DND-41 (cell line): ENCODE measurements around the gene DCTPP1.

Experiments
- ATAC-seq: fragments of 200-7000 bp; cut with Tn5 transposase; 3 replicates; pipeline ENCODE4 v1.9.1; 2021; ENCODE audit warnings: low read depth; ENCODE audit not compliant: insufficient read depth
- DNase-seq: peaks from one replicate; pipeline ENCODE4 v3.0.0-alpha.2; 2020
- H2AFZ ChIP-seq: 2 replicates; pipeline ENCODE4 v1.6.0; 2012; ENCODE audit warnings: low read depth, low read length
- H3K27ac ChIP-seq: 2 replicates; pipeline ENCODE4 v1.5.1; 2012; ENCODE audit warnings: low read length, inconsistent platforms
- H3K27me3 ChIP-seq: fragments of 200-600 bp; sonication (generic); 2 replicates; pipeline ENCODE4 v1.6.0; 2012; ENCODE audit warnings: low read length, mild to moderate bottlenecking, inconsistent platforms; ENCODE audit not compliant: insufficient read depth, poor library complexity
- H3K36me3 ChIP-seq: 2 replicates; pipeline ENCODE4 v1.5.1; 2012; ENCODE audit warnings: low read length, inconsistent platforms; ENCODE audit not compliant: insufficient read depth
- H3K4me1 ChIP-seq: 2 replicates; pipeline ENCODE4 v1.5.1; 2012; ENCODE audit warnings: mild to moderate bottlenecking, low read length; ENCODE audit not compliant: insufficient read depth
- H3K4me2 ChIP-seq: 2 replicates; pipeline ENCODE4 v1.6.0; 2012; ENCODE audit warnings: mild to moderate bottlenecking, moderate library complexity, low read length, inconsistent platforms; ENCODE audit not compliant: insufficient read depth
- H3K4me3 ChIP-seq, 2 experiments: fragments of 200-600 bp in 1 of 2; shearing (Covaris generic) in 1 of 2; 2 replicates each; pipeline ENCODE4 v1.5.1; 2012 to 2016; ENCODE audit warnings: inconsistent platforms in 2 of 2, low read length in 2 of 2, mild to moderate bottlenecking in 2 of 2, low read depth in 1 of 2, moderate library complexity in 1 of 2
- H3K79me2 ChIP-seq: 2 replicates; pipeline ENCODE4 v1.6.0; 2012; ENCODE audit warnings: low read length, inconsistent platforms; ENCODE audit not compliant: insufficient read depth
- H3K9ac ChIP-seq: 2 replicates; pipeline ENCODE4 v1.6.0; 2012; ENCODE audit warnings: low read depth, mild to moderate bottlenecking, inconsistent platforms, low read length, moderate library complexity
- H3K9me3 ChIP-seq: 2 replicates; pipeline ENCODE4 v1.5.1; 2012; ENCODE audit warnings: low read length, moderate library complexity, mild to moderate bottlenecking, inconsistent platforms; ENCODE audit not compliant: insufficient read depth, severe bottlenecking
- H4K20me1 ChIP-seq: 2 replicates; pipeline ENCODE4 v1.6.0; 2012; ENCODE audit warnings: low read length; ENCODE audit not compliant: insufficient read depth
- CTCF ChIP-seq: IDR thresholded peaks from 2 replicates; pipeline ENCODE4 v1.5.1; 2012; ENCODE audit warnings: borderline replicate concordance, low read length, moderate library complexity, mild to moderate bottlenecking; ENCODE audit not compliant: poor library complexity, severe bottlenecking; ENCODE audit errors: extremely low read depth
- EZH2 ChIP-seq: IDR thresholded peaks from 3 replicates; pipeline ENCODE4 v1.6.1; 2012; ENCODE audit warnings: borderline replicate concordance, low read depth, mild to moderate bottlenecking, moderate library complexity, low read length, inconsistent platforms; ENCODE audit not compliant: severe bottlenecking

DCTPP1 gene

GRCh38 chr16:30382111-30382881 lies 47.5 kb downstream of the DCTPP1 start, which contains the start of gene SEPTIN1:
SEPTIN1 (minus strand) TSS chr16:30382561; CDS start chr16:30382542, 19 bp downstream.
- DNase-seq (peak; percentile 93), ATAC-seq (peak; percentile 66)
- H3K4me1 ChIP-seq: peaks cover 69% of the 10 kb centered on the region
- peaks cover 36% of the 10 kb centered on the region for H3K79me2 ChIP-seq
- peak within 1 kb of the TSS; percentile 99 for H3K27ac ChIP-seq
- H4K20me1 ChIP-seq: peaks cover 3% of the 10 kb centered on the region; the same call in 1 of the 2 replicates
- H3K4me3 ChIP-seq: peak within 1 kb of the TSS; percentile 36 to 73
- peak within 1 kb of the TSS; percentile 92 for H3K4me2 ChIP-seq
- no peaks in the 10 kb centered on the region for H3K9me3 ChIP-seq
- TF ChIP-seq CTCF: peak; percentile 8
- no peak for TF ChIP-seq EZH2
- H3K27me3 ChIP-seq: no peaks in the 10 kb centered on the region
- H3K36me3 ChIP-seq: peaks cover 18% of the 10 kb centered on the region
- peak within 1 kb of the TSS; percentile 86 for H2AFZ ChIP-seq
- peak within 1 kb of the TSS; percentile 87 for H3K9ac ChIP-seq

- H3K27ac ChIP-seq: peak overlapping the region; percentile 99
- H3K4me1 ChIP-seq: peaks cover 78% of the 10 kb centered on the region
- peak overlapping the region; percentile 92 for H3K4me2 ChIP-seq
- DNase-seq (peak; percentile 67), ATAC-seq (no peak)
- peak overlapping the region; percentile 36 to 73 for H3K4me3 ChIP-seq
- no peaks in the 10 kb centered on the region for H3K27me3 ChIP-seq
- peaks cover 18% of the 10 kb centered on the region for H3K36me3 ChIP-seq
- H4K20me1 ChIP-seq: peaks cover 3% of the 10 kb centered on the region; the same call in 1 of the 2 replicates
- peak overlapping the region; percentile 86 for H2AFZ ChIP-seq
- TF ChIP-seq CTCF (no peak), EZH2 (no peak)
- peaks cover 44% of the 10 kb centered on the region for H3K79me2 ChIP-seq
- H3K9me3 ChIP-seq: no peaks in the 10 kb centered on the region
- peak overlapping the region; percentile 87 for H3K9ac ChIP-seq
These were observed 48.4 kb downstream of the DCTPP1 start for GRCh38 chr16:30381291-30382041.

- Histone ChIP-seq H3K27ac (peak overlapping the region; percentile 99), H3K79me2 (peaks cover 48% of the 10 kb centered on the region), H3K27me3 (no peaks in the 10 kb centered on the region), H3K4me2 (peak overlapping the region; percentile 92), H2AFZ (no peak overlapping the region), H3K9ac (peak overlapping the region; percentile 87), H3K36me3 (peaks cover 18% of the 10 kb centered on the region), H3K4me3 (peak overlapping the region in 1 of 2 experiments; percentile 73; a peak in 2 of 4 replicates), H4K20me1 (peaks cover 3% of the 10 kb centered on the region; the same call in 1 of the 2 replicates), H3K9me3 (no peaks in the 10 kb centered on the region), H3K4me1 (peaks cover 81% of the 10 kb centered on the region)
- DNase-seq (no peak), ATAC-seq (no peak)
- no peak for TF ChIP-seq EZH2
- TF ChIP-seq CTCF: no peak
These were observed 49.0 kb downstream of the DCTPP1 start for GRCh38 chr16:30380803-30381208.
